Body of pancreas (tissue), 4 donors: ENCODE results near the gene DEFB114.

Experiments
- POLR2A ChIP-seq, 3 donors: fragments of 450-650 bp; IDR thresholded peaks; one replicate each; pipeline ENCODE4 v1.6.1; 2016; ENCODE audit warnings: antibody characterized with exemption in 3 of 3, mild to moderate bottlenecking in 2 of 3
- TF ChIP-seq, protein P1 (sequence below), 7 experiments: fragments of 450-650 bp in 4 of 7; fragments of 200-600 bp in 3 of 7; sonication (generic) in 3 of 7; IDR thresholded peaks; one replicate each; pipeline ENCODE4 v1.5.1; 2016 to 2019; ENCODE audit warnings: antibody characterized with exemption in 7 of 7

DNA sequence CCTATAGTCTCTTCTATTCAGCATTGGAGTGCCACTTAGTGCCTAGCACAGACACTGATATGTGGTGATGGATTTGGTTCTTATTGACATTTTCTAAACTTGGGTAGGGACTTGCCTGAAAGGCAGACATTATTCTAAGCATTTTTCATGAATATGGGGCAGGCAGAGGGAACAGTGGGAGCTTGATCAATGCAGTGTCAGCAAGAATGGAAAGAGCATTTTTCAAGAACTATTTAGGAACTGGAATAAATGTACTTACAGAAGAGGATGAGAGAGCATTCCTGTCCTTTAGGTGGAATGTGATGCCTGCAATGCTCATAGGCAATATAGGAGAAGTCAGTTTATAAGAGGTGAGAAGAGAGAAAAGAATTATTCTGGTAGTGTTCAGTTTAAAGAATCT is 26.2 kb downstream of the DEFB114 start:
- no peak for TF ChIP-seq POLR2A (IDR thresholded peaks at IDR 0.05)
- TF ChIP-seq, protein P1, sequence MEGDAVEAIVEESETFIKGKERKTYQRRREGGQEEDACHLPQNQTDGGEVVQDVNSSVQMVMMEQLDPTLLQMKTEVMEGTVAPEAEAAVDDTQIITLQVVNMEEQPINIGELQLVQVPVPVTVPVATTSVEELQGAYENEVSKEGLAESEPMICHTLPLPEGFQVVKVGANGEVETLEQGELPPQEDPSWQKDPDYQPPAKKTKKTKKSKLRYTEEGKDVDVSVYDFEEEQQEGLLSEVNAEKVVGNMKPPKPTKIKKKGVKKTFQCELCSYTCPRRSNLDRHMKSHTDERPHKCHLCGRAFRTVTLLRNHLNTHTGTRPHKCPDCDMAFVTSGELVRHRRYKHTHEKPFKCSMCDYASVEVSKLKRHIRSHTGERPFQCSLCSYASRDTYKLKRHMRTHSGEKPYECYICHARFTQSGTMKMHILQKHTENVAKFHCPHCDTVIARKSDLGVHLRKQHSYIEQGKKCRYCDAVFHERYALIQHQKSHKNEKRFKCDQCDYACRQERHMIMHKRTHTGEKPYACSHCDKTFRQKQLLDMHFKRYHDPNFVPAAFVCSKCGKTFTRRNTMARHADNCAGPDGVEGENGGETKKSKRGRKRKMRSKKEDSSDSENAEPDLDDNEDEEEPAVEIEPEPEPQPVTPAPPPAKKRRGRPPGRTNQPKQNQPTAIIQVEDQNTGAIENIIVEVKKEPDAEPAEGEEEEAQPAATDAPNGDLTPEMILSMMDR (IDR thresholded peaks at IDR 0.05), result no peak
